Esophagus squamous epithelium (tissue), 4 donors: Measurements from ENCODE around the gene DACH2.

ENCODE experiments used
- POLR2A ChIP-seq, 4 donors: fragments of 450-650 bp; IDR thresholded peaks; one replicate each; pipeline ENCODE4 v1.6.1; 2017; ENCODE audit warnings: antibody characterized with exemption in 4 of 4, mild to moderate bottlenecking in 4 of 4, moderate library complexity in 3 of 4
- TF ChIP-seq, protein P1 (sequence below), 6 experiments: fragments of 450-650 bp in 4 of 6; fragments of 200-600 bp in 2 of 6; sonication (generic) in 2 of 6; IDR thresholded peaks; one replicate each; pipeline ENCODE4 v1.5.1; 2016 to 2019; ENCODE audit warnings: antibody characterized with exemption in 6 of 6, mild to moderate bottlenecking in 4 of 6, moderate library complexity in 4 of 6

DNA sequence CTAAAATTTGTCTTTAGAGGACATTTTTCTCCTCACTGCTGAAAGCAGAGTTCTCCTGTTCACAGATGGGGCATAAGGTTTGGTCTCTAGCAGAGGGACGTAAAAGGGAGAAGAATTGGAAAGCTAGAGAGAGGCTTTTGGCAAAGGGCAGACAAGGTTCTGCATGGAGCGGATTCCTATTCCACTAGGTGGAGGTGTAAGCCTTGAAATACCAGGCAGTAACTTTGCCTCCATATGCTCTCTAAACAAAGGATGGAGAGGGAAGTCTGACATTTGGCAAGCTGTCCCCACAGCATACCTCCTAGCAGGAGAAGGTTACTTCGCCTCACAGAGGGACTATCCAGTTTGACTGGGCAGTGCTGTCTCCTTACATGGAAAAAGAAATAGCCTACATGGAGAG is 174.7 kb downstream of the DACH2 start:
- TF ChIP-seq, protein P1, sequence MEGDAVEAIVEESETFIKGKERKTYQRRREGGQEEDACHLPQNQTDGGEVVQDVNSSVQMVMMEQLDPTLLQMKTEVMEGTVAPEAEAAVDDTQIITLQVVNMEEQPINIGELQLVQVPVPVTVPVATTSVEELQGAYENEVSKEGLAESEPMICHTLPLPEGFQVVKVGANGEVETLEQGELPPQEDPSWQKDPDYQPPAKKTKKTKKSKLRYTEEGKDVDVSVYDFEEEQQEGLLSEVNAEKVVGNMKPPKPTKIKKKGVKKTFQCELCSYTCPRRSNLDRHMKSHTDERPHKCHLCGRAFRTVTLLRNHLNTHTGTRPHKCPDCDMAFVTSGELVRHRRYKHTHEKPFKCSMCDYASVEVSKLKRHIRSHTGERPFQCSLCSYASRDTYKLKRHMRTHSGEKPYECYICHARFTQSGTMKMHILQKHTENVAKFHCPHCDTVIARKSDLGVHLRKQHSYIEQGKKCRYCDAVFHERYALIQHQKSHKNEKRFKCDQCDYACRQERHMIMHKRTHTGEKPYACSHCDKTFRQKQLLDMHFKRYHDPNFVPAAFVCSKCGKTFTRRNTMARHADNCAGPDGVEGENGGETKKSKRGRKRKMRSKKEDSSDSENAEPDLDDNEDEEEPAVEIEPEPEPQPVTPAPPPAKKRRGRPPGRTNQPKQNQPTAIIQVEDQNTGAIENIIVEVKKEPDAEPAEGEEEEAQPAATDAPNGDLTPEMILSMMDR (IDR thresholded peaks at IDR 0.05): no peak
- no peak for TF ChIP-seq POLR2A (IDR thresholded peaks at IDR 0.05)
